ENCODE data around the gene ZNF436.

Gene ZNF436

GRCh38 chr1:23395849-23396248 lies 26.2 kb upstream of the ZNF436 start:
- no peaks in the 10 kb centered on the region for H3K79me1 ChIP-seq (ENCODE audit: low read length)
- no peaks in the 10 kb centered on the region for H3K79me2 ChIP-seq (ENCODE audit: control insufficient read depth, insufficient read depth, low read length, poor library complexity)
- H3K4me3 ChIP-seq (ENCODE audit: low read depth, low read length), result no peak overlapping the region
- H2BK120ac ChIP-seq (ENCODE audit: insufficient read depth, low read length, poor library complexity), result no peak overlapping the region
- H3K27me3 ChIP-seq (ENCODE audit: insufficient read depth, low read length), result no peaks in the 10 kb centered on the region
- no peak overlapping the region for H4K91ac ChIP-seq (ENCODE audit: low read depth, low read length)
- no peak overlapping the region for H3K4ac ChIP-seq (ENCODE audit: low read depth, low read length)
- no peak overlapping the region for H3K9ac ChIP-seq (ENCODE audit: low read length)
- DNase-seq, result no peak
- no peak overlapping the region for H2BK5ac ChIP-seq (ENCODE audit: low read depth, low read length, poor library complexity)
- H3K36me3 ChIP-seq (ENCODE audit: control insufficient read depth in 1 of 2, insufficient read depth in 2 of 2, low read length in 2 of 2), result no peaks in the 10 kb centered on the region
- no peak overlapping the region for H3K18ac ChIP-seq (ENCODE audit: low read length)
- H4K8ac ChIP-seq (ENCODE audit: low read depth, low read length), result no peak overlapping the region
- H4K12ac ChIP-seq (ENCODE audit: low read depth, low read length), result no peak overlapping the region
- H3K14ac ChIP-seq (ENCODE audit: low read length), result no peak overlapping the region
- H3K9me3 ChIP-seq (ENCODE audit: insufficient read depth, low read depth, low read length), result peaks cover 8% of the 10 kb centered on the region
- no peak overlapping the region for H2BK12ac ChIP-seq (ENCODE audit: low read length)
- H3K4me1 ChIP-seq (ENCODE audit: control insufficient read depth in 1 of 2, insufficient read depth in 2 of 2, low read length in 2 of 2), result peaks cover 3 to 4% of the 10 kb centered on the region in 2 experiments
- H2AK5ac ChIP-seq (ENCODE audit: low read length), result no peak overlapping the region
- no peak overlapping the region for H3K27ac ChIP-seq (ENCODE audit: low read depth, low read length)
- no CpG with 5 or more reads among the region's 4 CpGs for WGBS (ENCODE audit: extremely low coverage, insufficient coverage, insufficient read length)
- no peak overlapping the region for H3K23ac ChIP-seq (ENCODE audit: low read length)
- no peak overlapping the region for H3K4me2 ChIP-seq (ENCODE audit: low read length)
- H2AFZ ChIP-seq (ENCODE audit: insufficient read depth, low read length, poor library complexity), result no peak overlapping the region

- Histone ChIP-seq H4K12ac (ENCODE audit: low read depth, low read length) (no peak overlapping the region), H4K91ac (ENCODE audit: low read depth, low read length) (no peak overlapping the region), H3K36me3 (ENCODE audit: control insufficient read depth in 1 of 2, insufficient read depth in 2 of 2, low read length in 2 of 2) (no peaks in the 10 kb centered on the region), H2BK120ac (ENCODE audit: insufficient read depth, low read length, poor library complexity) (no peak overlapping the region), H3K27ac (ENCODE audit: low read depth, low read length) (no peak overlapping the region), H3K27me3 (ENCODE audit: insufficient read depth, low read length) (no peaks in the 10 kb centered on the region), H3K9ac (ENCODE audit: low read length) (no peak overlapping the region), H3K18ac (ENCODE audit: low read length) (no peak overlapping the region), H3K9me3 (ENCODE audit: insufficient read depth, low read depth, low read length) (peaks cover 8% of the 10 kb centered on the region), H3K4me2 (ENCODE audit: low read length) (no peak overlapping the region), H3K4me3 (ENCODE audit: low read depth, low read length) (no peak overlapping the region), H3K79me1 (ENCODE audit: low read length) (no peaks in the 10 kb centered on the region), H2BK12ac (ENCODE audit: low read length) (no peak overlapping the region), H2AFZ (ENCODE audit: insufficient read depth, low read length, poor library complexity) (no peak overlapping the region), H3K23ac (ENCODE audit: low read length) (no peak overlapping the region), H3K4ac (ENCODE audit: low read depth, low read length) (no peak overlapping the region), H3K14ac (ENCODE audit: low read length) (no peak overlapping the region), H2AK5ac (ENCODE audit: low read length) (no peak overlapping the region), H4K8ac (ENCODE audit: low read depth, low read length) (no peak overlapping the region), H2BK5ac (ENCODE audit: low read depth, low read length, poor library complexity) (no peak overlapping the region), H3K79me2 (ENCODE audit: control insufficient read depth, insufficient read depth, low read length, poor library complexity) (no peaks in the 10 kb centered on the region), H3K4me1 (ENCODE audit: control insufficient read depth in 1 of 2, insufficient read depth in 2 of 2, low read length in 2 of 2) (peaks cover 3 to 4% of the 10 kb centered on the region in 2 experiments)
- DNase-seq, result no peak
- no CpG with 5 or more reads among the region's 8 CpGs for WGBS (ENCODE audit: extremely low coverage, insufficient coverage, insufficient read length)
Measured at GRCh38 chr1:23395154-23395724, 25.6 kb upstream of the ZNF436 start.

- Histone ChIP-seq H3K79me2 (ENCODE audit: control insufficient read depth, insufficient read depth, low read length, poor library complexity) (no peaks in the 10 kb centered on the region), H3K4ac (ENCODE audit: low read depth, low read length) (no peak overlapping the region), H2BK120ac (ENCODE audit: insufficient read depth, low read length, poor library complexity) (no peak overlapping the region), H3K27ac (ENCODE audit: low read depth, low read length) (no peak overlapping the region), H4K12ac (ENCODE audit: low read depth, low read length) (no peak overlapping the region), H3K9ac (ENCODE audit: low read length) (no peak overlapping the region), H3K79me1 (ENCODE audit: low read length) (no peaks in the 10 kb centered on the region), H3K4me1 (ENCODE audit: control insufficient read depth in 1 of 2, insufficient read depth in 2 of 2, low read length in 2 of 2) (peaks cover 3 to 4% of the 10 kb centered on the region in 2 experiments), H3K18ac (ENCODE audit: low read length) (no peak overlapping the region), H4K91ac (ENCODE audit: low read depth, low read length) (no peak overlapping the region), H3K36me3 (ENCODE audit: control insufficient read depth in 1 of 2, insufficient read depth in 2 of 2, low read length in 2 of 2) (no peaks in the 10 kb centered on the region), H2AFZ (ENCODE audit: insufficient read depth, low read length, poor library complexity) (no peak overlapping the region), H3K14ac (ENCODE audit: low read length) (no peak overlapping the region), H2BK12ac (ENCODE audit: low read length) (no peak overlapping the region), H2AK5ac (ENCODE audit: low read length) (no peak overlapping the region), H3K4me2 (ENCODE audit: low read length) (no peak overlapping the region), H3K23ac (ENCODE audit: low read length) (no peak overlapping the region), H2BK5ac (ENCODE audit: low read depth, low read length, poor library complexity) (no peak overlapping the region), H4K8ac (ENCODE audit: low read depth, low read length) (no peak overlapping the region), H3K4me3 (ENCODE audit: low read depth, low read length) (no peak overlapping the region), H3K27me3 (ENCODE audit: insufficient read depth, low read length) (no peaks in the 10 kb centered on the region), H3K9me3 (ENCODE audit: insufficient read depth, low read depth, low read length) (peaks cover 8% of the 10 kb centered on the region)
- no CpG with 5 or more reads among the region's 7 CpGs for WGBS (ENCODE audit: extremely low coverage, insufficient coverage, insufficient read length)
- DNase-seq, result no peak
Measured at GRCh38 chr1:23394684-23395083, 25.0 kb upstream of the ZNF436 start.

GRCh38 chr1:23394181-23394580 lies 24.5 kb upstream of the ZNF436 start:
- H3K27me3 ChIP-seq (ENCODE audit: insufficient read depth, low read length), result no peaks in the 10 kb centered on the region
- DNase-seq, result no peak
- no peak overlapping the region for H3K4ac ChIP-seq (ENCODE audit: low read depth, low read length)
- H2AFZ ChIP-seq (ENCODE audit: insufficient read depth, low read length, poor library complexity), result no peak overlapping the region
- H3K4me3 ChIP-seq (ENCODE audit: low read depth, low read length), result no peak overlapping the region
- no peaks in the 10 kb centered on the region for H3K79me1 ChIP-seq (ENCODE audit: low read length)
- no peak overlapping the region for H3K4me2 ChIP-seq (ENCODE audit: low read length)
- no peak overlapping the region for H2AK5ac ChIP-seq (ENCODE audit: low read length)
- WGBS (ENCODE audit: extremely low coverage, insufficient coverage, insufficient read length), result no CpG with 5 or more reads among the region's 4 CpGs
- no peak overlapping the region for H2BK12ac ChIP-seq (ENCODE audit: low read length)
- H3K9me3 ChIP-seq (ENCODE audit: insufficient read depth, low read depth, low read length), result peaks cover 8% of the 10 kb centered on the region
- peaks cover 3 to 4% of the 10 kb centered on the region in 2 experiments for H3K4me1 ChIP-seq (ENCODE audit: control insufficient read depth in 1 of 2, insufficient read depth in 2 of 2, low read length in 2 of 2)
- no peak overlapping the region for H3K18ac ChIP-seq (ENCODE audit: low read length)
- no peak overlapping the region for H4K91ac ChIP-seq (ENCODE audit: low read depth, low read length)
- no peak overlapping the region for H3K27ac ChIP-seq (ENCODE audit: low read depth, low read length)
- no peak overlapping the region for H4K12ac ChIP-seq (ENCODE audit: low read depth, low read length)
- H3K79me2 ChIP-seq (ENCODE audit: control insufficient read depth, insufficient read depth, low read length, poor library complexity), result no peaks in the 10 kb centered on the region
- H3K23ac ChIP-seq (ENCODE audit: low read length), result no peak overlapping the region
- no peak overlapping the region for H4K8ac ChIP-seq (ENCODE audit: low read depth, low read length)
- no peak overlapping the region for H3K14ac ChIP-seq (ENCODE audit: low read length)
- no peak overlapping the region for H3K9ac ChIP-seq (ENCODE audit: low read length)
- H3K36me3 ChIP-seq (ENCODE audit: control insufficient read depth in 1 of 2, insufficient read depth in 2 of 2, low read length in 2 of 2), result no peaks in the 10 kb centered on the region
- no peak overlapping the region for H2BK120ac ChIP-seq (ENCODE audit: insufficient read depth, low read length, poor library complexity)
- no peak overlapping the region for H2BK5ac ChIP-seq (ENCODE audit: low read depth, low read length, poor library complexity)

All from trophoblast cell (in vitro differentiated cells and primary cell).